HepG2 (cell line): ENCODE data around the gene ADCYAP1R1. TPM values are rescaled to one million over a fixed set of nuclear protein-coding genes. Genes with fewer than 3 reads are reported as not detected.

Source experiments
- ATAC-seq: fragments of 200-7000 bp; cut with Tn5 transposase; 3 replicates; pipeline ENCODE4 v1.9.1; 2020; ENCODE audit warnings: mild to moderate bottlenecking, moderate library complexity
- BruUV-seq: library from RNA; stranded (reverse); fragments of 400-500 nt; replicated peaks from 2 replicates; lab custom pipeline; 2021; lab: Mats Ljungman, UMichigan
- CTCF ChIA-PET: fragments of 300-600 bp; formaldehyde crosslinking; extraction: SDS; loops from one replicate; lab custom pipeline; 2021; ENCODE audit warnings: low total read pairs, inconsistent platforms, low intra/inter-chr PET ratio; lab: Yijun Ruan, JAX
- POLR2A ChIA-PET: fragments of 350-600 bp; sonication (Branson Sonifier 250); formaldehyde crosslinking; loops from one replicate; lab custom pipeline; 2020; ENCODE audit warnings: antibody characterized with exemption, inconsistent platforms; lab: Yijun Ruan, JAX
- DNase-seq: peaks from one replicate; pipeline ENCODE4 v3.0.0-alpha.2; 2015; ENCODE audit warnings: low spot score
- FAIRE-seq: peaks from 3 replicates; lab custom pipeline; 2011; peaks lifted over from hg19 to GRCh38; lab: Jason Lieb, UNC
- H2AFZ ChIP-seq: one replicate; pipeline ENCODE4 v1.6.1; 2011; ENCODE audit warnings: low read length, inconsistent platforms
- H3K27ac ChIP-seq: fragments of 300-600 bp; 3 replicates; pipeline ENCODE4 v1.8.0; 2011; ENCODE audit warnings: mixed run types, mild to moderate bottlenecking, mixed read lengths, low read length, inconsistent platforms; ENCODE audit not compliant: insufficient read depth; ENCODE audit errors: extremely low read length
- H3K27me3 ChIP-seq, 2 experiments: fragments of 200-600 bp in 1 of 2; 2 replicates in 1 of 2; 3 replicates in 1 of 2; pipeline versions ENCODE4 v1.6.0 to v1.8.0; 2011; ENCODE audit warnings: low read length in 2 of 2, mild to moderate bottlenecking in 2 of 2, moderate library complexity in 2 of 2, inconsistent platforms in 1 of 2; ENCODE audit not compliant: insufficient read depth in 2 of 2, control insufficient read depth in 1 of 2
- H3K36me3 ChIP-seq, 2 experiments: fragments of 200-600 bp in 1 of 2; replicated peaks in 1 of 2; 2 replicates in 1 of 2; 3 replicates in 1 of 2; pipeline versions ENCODE4 v1.5.1 to v1.8.0; 2011; ENCODE audit warnings: low read length in 2 of 2, inconsistent platforms in 1 of 2; ENCODE audit not compliant: insufficient read depth in 2 of 2, control insufficient read depth in 1 of 2
- H3K4me1 ChIP-seq: 2 replicates; pipeline ENCODE4 v1.5.1; 2012; ENCODE audit warnings: low read length, inconsistent platforms; ENCODE audit not compliant: insufficient read depth
- H3K4me2 ChIP-seq: 2 replicates; pipeline ENCODE4 v1.6.0; 2011; ENCODE audit warnings: low read depth, low read length, inconsistent platforms
- H3K4me3 ChIP-seq, 3 experiments: fragments of 200-600 bp in 1 of 3; sonication (generic), shearing (Covaris generic) in 1 of 3; replicated peaks in 1 of 3; 2 replicates each; pipeline ENCODE4 v1.5.1; 2011 to 2016; ENCODE audit warnings: low read length in 3 of 3, inconsistent platforms in 2 of 3, low read depth in 2 of 3, mild to moderate bottlenecking in 2 of 3, control low read depth in 1 of 3, mixed read lengths in 1 of 3; ENCODE audit not compliant: insufficient read depth in 1 of 3
- H3K79me2 ChIP-seq: one replicate; pipeline ENCODE4 v1.6.1; 2011; ENCODE audit warnings: low read length, inconsistent platforms; ENCODE audit not compliant: insufficient read depth
- H3K9ac ChIP-seq: 2 replicates; pipeline ENCODE4 v1.6.0; 2011; ENCODE audit warnings: mild to moderate bottlenecking, low read depth, low read length, inconsistent platforms; ENCODE audit not compliant: insufficient read depth
- H3K9me3 ChIP-seq: 2 replicates; pipeline ENCODE4 v1.5.1; 2012; ENCODE audit warnings: mild to moderate bottlenecking, low read length
- H4K20me1 ChIP-seq: 2 replicates; pipeline ENCODE4 v1.6.0; 2011; ENCODE audit warnings: inconsistent platforms, mild to moderate bottlenecking, low read length, moderate library complexity; ENCODE audit not compliant: insufficient read depth
- CTCF ChIP-seq: sonication (generic); formaldehyde crosslinking; IDR thresholded peaks from 2 replicates; pipeline ENCODE4 v1.5.0; 2020; ENCODE audit warnings: mild to moderate bottlenecking, missing genetic modification reagents, moderate library complexity
- ERF ChIP-seq: IDR thresholded peaks from 2 replicates; pipeline ENCODE4 v1.6.1; 2018; ENCODE audit warnings: missing biosample characterization, missing genetic modification reagents
- FLYWCH1 ChIP-seq: sonication (generic); formaldehyde crosslinking; IDR thresholded peaks from 2 replicates; pipeline ENCODE4 v1.8.1; 2023; ENCODE audit warnings: mild to moderate bottlenecking, missing genetic modification reagents
- HMGXB4 ChIP-seq, 2 experiments: sonication (generic) in 1 of 2; formaldehyde crosslinking in 1 of 2; IDR thresholded peaks; 2 replicates each; pipeline versions ENCODE4 v1.4.0 to v1.6.1; 2018 to 2020; ENCODE audit warnings: missing genetic modification reagents in 2 of 2, borderline replicate concordance in 1 of 2, low read depth in 1 of 2, mild to moderate bottlenecking in 1 of 2, missing biosample characterization in 1 of 2
- NFKB2 ChIP-seq: sonication (generic); formaldehyde crosslinking; IDR thresholded peaks from 2 replicates; pipeline ENCODE4 v1.4.0; 2020; ENCODE audit warnings: missing genetic modification reagents, borderline replicate concordance
- SMC3 ChIP-seq: IDR thresholded peaks from 2 replicates; pipeline ENCODE4 v1.6.1; 2011; ENCODE audit warnings: low read length, improper control_type of control experiment
- TRIM22 ChIP-seq: fragments of 450-650 bp; IDR thresholded peaks from 2 replicates; pipeline ENCODE4 v1.6.1; 2017
- XRCC5 ChIP-seq: fragments of 200-400 bp; formaldehyde crosslinking; optimal IDR thresholded peaks from 2 replicates; pipeline ENCODE3; 2017; ENCODE audit warnings: mild to moderate bottlenecking, low read length
- ZBTB25 ChIP-seq: IDR thresholded peaks from 2 replicates; pipeline ENCODE4 v1.6.1; 2018; ENCODE audit warnings: missing genetic modification reagents
- ZNF609 ChIP-seq: sonication (generic); formaldehyde crosslinking; IDR thresholded peaks from 2 replicates; pipeline ENCODE4 v1.4.0; 2020; ENCODE audit warnings: mild to moderate bottlenecking, missing genetic modification reagents, borderline replicate concordance
- WGBS: methylation state at CpG from one replicate; pipeline ENCODE4 v1.1.6; 2017; ENCODE audit warnings: low lambda C conversion rate; 5-methylcytosine and 5-hydroxymethylcytosine counted together
- in situ Hi-C: cut with HindIII; loops from 2 replicates; pipeline ENCODE4 v1.10.0; 2017; ENCODE audit warnings: low pct_unique_long_range_greater_than_20kb; ENCODE audit not compliant: extremely low pct_ligation_motif_present
- intact Hi-C: fragments of 100-400 bp; cut with micrococcal nuclease; formaldehyde crosslinking; loops from one replicate; pipeline ENCODE4 v1.10.0; 2022; ENCODE audit not compliant: unreplicated experiment
- polyA plus RNA-seq, 8 experiments: library from polyadenylated mRNA; depleted of rRNA in 3 of 8; stranded (reverse) in 7 of 8; unstranded in 1 of 8; fragments of >200 nt; fragmentation: Illumina TruSeq in 4 of 8; extraction: Trizol in 4 of 8; gene quantifications; 2 replicates each; pipeline versions ENCODE4 v1.2.1 to v1.2.3, GENCODE V29; 2011 to 2016; ENCODE audit warnings: low read depth in 4 of 8, missing spikeins in 1 of 8, mixed read lengths in 1 of 8; ENCODE audit not compliant: insufficient read depth in 1 of 8
- total RNA-seq, 5 experiments: library from RNA; depleted of rRNA; stranded (reverse); fragments of >200 nt; fragmentation: Illumina TruSeq; extraction: Trizol; gene quantifications; 2 replicates each; pipeline ENCODE4 v1.2.3, GENCODE V29; 2016; ENCODE audit warnings: low read depth in 1 of 5

ADCYAP1R1 gene
- total and polyA plus RNA-seq, 2 of the 13 experiments (the other 11 are each of a cell fraction or from before 2014, with no cell fraction given), result not detected

- TF ChIP-seq CTCF (CRISPR knock-in tag) (peak; percentile 83), FLYWCH1 (no peak), XRCC5 (no peak), SMC3 (peak; percentile 73), NFKB2 (CRISPR knock-in tag) (no peak), ERF (CRISPR knock-in tag) (0 out of 2 replicates have a peak, but pooled peaks have one; percentile 17), ZBTB25 (CRISPR knock-in tag) (0 out of 2 replicates have a peak, but pooled peaks have one; percentile 30)
Measured at GRCh38 chr7:31122649-31123058, 70.5 kb downstream of the ADCYAP1R1 start (continued).

- ChIA-PET CTCF (interaction anchor here (1.1 to 1.8 kb wide), 3 partner anchors 140 to 323 kb away, joined by 3 to 22 read pairs (median 9); no protein-coding TSS in a partner anchor), POLR2A (interaction anchor here (0.9 kb wide), 1 partner anchor 140 kb away, joined by 4 read pairs; no protein-coding TSS in a partner anchor)
- Histone ChIP-seq H3K79me2 (no peaks in the 10 kb centered on the region), H3K9me3 (no peaks in the 10 kb centered on the region), H3K4me3 (no peak overlapping the region), H4K20me1 (no peaks in the 10 kb centered on the region), H3K4me2 (no peak overlapping the region), H3K27me3 (0 out of 5 replicates have a peak, but pooled peaks cover 0 to 3% of the 10 kb centered on the region in 2 experiments), H3K36me3 (no peaks in the 10 kb centered on the region), H3K9ac (no peak overlapping the region), H3K27ac (no peak overlapping the region), H2AFZ (no peak overlapping the region), H3K4me1 (no peaks in the 10 kb centered on the region)
- FAIRE-seq, result no peak
- intact Hi-C loops, result loop anchor here (2.0 kb wide), 1 partner anchor 323 kb away; no protein-coding TSS in a partner anchor
- in situ Hi-C loops, result loop anchor here (5.0 kb wide), 2 partner anchors 141 to 321 kb away; no protein-coding TSS in a partner anchor
- no peak for ATAC-seq
- BruUV-seq, result no TSS peak
- DNase-seq, result no peak
- WGBS, result 39% methylated on average over 5 of the region's 6 CpGs
- TF ChIP-seq HMGXB4 (CRISPR knock-in tag; IDR thresholded peaks at IDR 0.05; ENCODE audit: borderline replicate concordance in 1 of 2, low read depth in 1 of 2) (no peak), ZNF609 (CRISPR knock-in tag) (no peak), TRIM22 (no peak)
Measured at GRCh38 chr7:31123321-31123720, 71.2 kb downstream of the ADCYAP1R1 start.
